IPS-20b (cell line): ENCODE measurements around the gene CRIP1.

Experiments used
- H3K27ac ChIP-seq: one replicate; pipeline ENCODE4 v1.5.1; 2013; ENCODE audit warnings: low read length
- H3K27me3 ChIP-seq: 2 replicates; pipeline ENCODE4 v1.6.1; 2013; ENCODE audit warnings: mild to moderate bottlenecking, low read length, inconsistent platforms; ENCODE audit not compliant: insufficient read depth
- H3K36me3 ChIP-seq: 2 replicates; pipeline ENCODE4 v1.6.1; 2013; ENCODE audit warnings: low read depth, mild to moderate bottlenecking, inconsistent platforms, low read length, moderate library complexity; ENCODE audit not compliant: insufficient read depth
- H3K4me1 ChIP-seq: 2 replicates; pipeline ENCODE4 v1.6.1; 2013; ENCODE audit warnings: mild to moderate bottlenecking, control low read depth, inconsistent platforms, low read length, moderate library complexity; ENCODE audit not compliant: insufficient read depth
- H3K4me3 ChIP-seq: 2 replicates; pipeline ENCODE4 v1.5.1; 2013; ENCODE audit warnings: mild to moderate bottlenecking, low read length, inconsistent platforms
- H3K9ac ChIP-seq: 2 replicates; pipeline ENCODE4 v1.6.1; 2013; ENCODE audit warnings: low read depth, mild to moderate bottlenecking, inconsistent platforms, low read length, moderate library complexity
- H3K9me3 ChIP-seq: 2 replicates; pipeline ENCODE4 v1.6.1; 2013; ENCODE audit warnings: mild to moderate bottlenecking, low read depth, low read length, inconsistent platforms; ENCODE audit not compliant: insufficient read depth

CRIP1 gene

GRCh38 chr14:105501504-105502291, 15.0 kb downstream of the CRIP1 start:
- no peak overlapping the region for H3K4me3 ChIP-seq
- H3K27me3 ChIP-seq: no peaks in the 10 kb centered on the region
- H3K27ac ChIP-seq: no peak overlapping the region
- no peaks in the 10 kb centered on the region for H3K9me3 ChIP-seq
- no peaks in the 10 kb centered on the region for H3K36me3 ChIP-seq
- no peaks in the 10 kb centered on the region for H3K4me1 ChIP-seq
- H3K9ac ChIP-seq: no peak overlapping the region

GRCh38 chr14:105502446-105503295, 16.0 kb downstream of the CRIP1 start:
- H3K4me1 ChIP-seq: no peaks in the 10 kb centered on the region
- no peak overlapping the region for H3K27ac ChIP-seq
- no peaks in the 10 kb centered on the region for H3K9me3 ChIP-seq
- no peak overlapping the region for H3K9ac ChIP-seq
- no peaks in the 10 kb centered on the region for H3K36me3 ChIP-seq
- no peak overlapping the region for H3K4me3 ChIP-seq
- H3K27me3 ChIP-seq: no peaks in the 10 kb centered on the region

- Histone ChIP-seq H3K9me3 (no peaks in the 10 kb centered on the region), H3K4me1 (no peaks in the 10 kb centered on the region), H3K9ac (no peak overlapping the region)
These were observed 16.6 kb downstream of the CRIP1 start for GRCh38 chr14:105503296-105503640.

GRCh38 chr14:105503935-105504692, 17.4 kb downstream of the CRIP1 start:
- Histone ChIP-seq H3K4me1 (no peaks in the 10 kb centered on the region), H3K9ac (no peak overlapping the region)

More at GRCh38 chr14:105503296-105503640, 16.6 kb downstream of the CRIP1 start:
- no peaks in the 10 kb centered on the region for H3K27me3 ChIP-seq
- no peaks in the 10 kb centered on the region for H3K36me3 ChIP-seq
- H3K27ac ChIP-seq: no peak overlapping the region
- H3K4me3 ChIP-seq: no peak overlapping the region

GRCh38 chr14:105505101-105505500, 18.4 kb downstream of the CRIP1 start:
- H3K27me3 ChIP-seq: no peaks in the 10 kb centered on the region
- H3K4me1 ChIP-seq: no peaks in the 10 kb centered on the region
- H3K9me3 ChIP-seq: no peaks in the 10 kb centered on the region; the same call in 1 of the 2 replicates
- H3K9ac ChIP-seq: no peak overlapping the region
- H3K36me3 ChIP-seq: no peaks in the 10 kb centered on the region
- H3K4me3 ChIP-seq: no peak overlapping the region
- H3K27ac ChIP-seq: no peak overlapping the region

More at GRCh38 chr14:105503935-105504692, 17.4 kb downstream of the CRIP1 start:
- H3K36me3 ChIP-seq: no peaks in the 10 kb centered on the region
- H3K4me3 ChIP-seq: no peak overlapping the region
- no peaks in the 10 kb centered on the region; the same call in 1 of the 2 replicates for H3K9me3 ChIP-seq
- no peaks in the 10 kb centered on the region for H3K27me3 ChIP-seq
- no peak overlapping the region for H3K27ac ChIP-seq

GRCh38 chr14:105507247-105507646, 20.6 kb downstream of the CRIP1 start:
- H3K4me3 ChIP-seq: no peak overlapping the region
- no peaks in the 10 kb centered on the region for H3K4me1 ChIP-seq
- H3K27me3 ChIP-seq: no peaks in the 10 kb centered on the region; the same call in 1 of the 2 replicates
- no peaks in the 10 kb centered on the region; the same call in 1 of the 2 replicates for H3K9me3 ChIP-seq
- no peak overlapping the region for H3K9ac ChIP-seq
- H3K36me3 ChIP-seq: no peaks in the 10 kb centered on the region
- no peak overlapping the region for H3K27ac ChIP-seq

- Histone ChIP-seq H3K27me3 (no peaks in the 10 kb centered on the region; the same call in 1 of the 2 replicates), H3K9me3 (no peaks in the 10 kb centered on the region; the same call in 1 of the 2 replicates), H3K4me1 (no peaks in the 10 kb centered on the region), H3K9ac (no peak overlapping the region), H3K27ac (no peak overlapping the region), H3K4me3 (no peak overlapping the region), H3K36me3 (no peaks in the 10 kb centered on the region)
These were observed 21.4 kb downstream of the CRIP1 start for GRCh38 chr14:105508069-105508468.

GRCh38 chr14:105508601-105509000, 21.9 kb downstream of the CRIP1 start:
- Histone ChIP-seq H3K9ac (no peak overlapping the region), H3K36me3 (no peaks in the 10 kb centered on the region), H3K27ac (no peak overlapping the region), H3K9me3 (no peaks in the 10 kb centered on the region; the same call in 1 of the 2 replicates), H3K27me3 (no peaks in the 10 kb centered on the region; the same call in 1 of the 2 replicates), H3K4me1 (no peaks in the 10 kb centered on the region), H3K4me3 (no peak overlapping the region)

- H3K27me3 ChIP-seq: no peaks in the 10 kb centered on the region; the same call in 1 of the 2 replicates
- no peaks in the 10 kb centered on the region for H3K4me1 ChIP-seq
- no peak overlapping the region for H3K9ac ChIP-seq
- H3K4me3 ChIP-seq: no peak overlapping the region
- H3K36me3 ChIP-seq: no peaks in the 10 kb centered on the region
- peaks cover 7% of the 10 kb centered on the region for H3K9me3 ChIP-seq
- H3K27ac ChIP-seq: no peak overlapping the region
These were observed 30.4 kb downstream of the CRIP1 start for GRCh38 chr14:105517096-105517495.

- Histone ChIP-seq H3K9me3 (peaks cover 7% of the 10 kb centered on the region), H3K4me3 (no peak overlapping the region), H3K9ac (no peak overlapping the region), H3K27me3 (peaks cover 19% of the 10 kb centered on the region), H3K4me1 (no peaks in the 10 kb centered on the region), H3K27ac (no peak overlapping the region), H3K36me3 (no peaks in the 10 kb centered on the region)
These were observed 33.4 kb downstream of the CRIP1 start for GRCh38 chr14:105519946-105520698.

GRCh38 chr14:105525326-105525725, 38.6 kb downstream of the CRIP1 start:
- no peaks in the 10 kb centered on the region for H3K36me3 ChIP-seq
- peaks cover 51% of the 10 kb centered on the region for H3K27me3 ChIP-seq
- no peak overlapping the region for H3K27ac ChIP-seq
- H3K4me1 ChIP-seq: no peaks in the 10 kb centered on the region
- H3K9ac ChIP-seq: no peak overlapping the region
- H3K4me3 ChIP-seq: no peak overlapping the region
- H3K9me3 ChIP-seq: 0 out of 2 replicates have a peak, but pooled peaks cover under 1% of the 10 kb centered on the region
